ENCODE data around the gene CTBP1.

The CTBP1 gene

GRCh38 chr4:1212546-1213335, 36.2 kb downstream of the CTBP1 start:
- no peak for FAIRE-seq
- TF ChIP-seq PAX5 (IDR thresholded peaks at IDR 0.05; ENCODE audit: insufficient read depth, low read length, severe bottlenecking), result no peak
- no peak for TF ChIP-seq POU2F2 (IDR thresholded peaks at IDR 0.05; ENCODE audit: low read depth, low read length)
- no peak for TF ChIP-seq POLR2A (IDR thresholded peaks at IDR 0.05; ENCODE audit: low read depth, low read length)
- TF ChIP-seq POLR2AphosphoS5 (IDR thresholded peaks at IDR 0.05; ENCODE audit: low read depth, low read length), result no peak
- no peak for TF ChIP-seq SPI1 (IDR thresholded peaks at IDR 0.05; ENCODE audit: low read depth, low read length)
- TF ChIP-seq TAF1 (IDR thresholded peaks at IDR 0.05; ENCODE audit: low read depth, low read length), result no peak
- DNase-seq (ENCODE audit: insufficient read length, low spot score), result no peak

GRCh38 chr4:1211891-1212545, 36.9 kb downstream of the CTBP1 start:
- DNase-seq (ENCODE audit: insufficient read length, low spot score), result no peak

GRCh38 chr4:1211371-1211770, 37.6 kb downstream of the CTBP1 start:
- DNase-seq (ENCODE audit: insufficient read length, low spot score) (no peak), FAIRE-seq (no peak)
- TF ChIP-seq POLR2AphosphoS5 (IDR thresholded peaks at IDR 0.05; ENCODE audit: low read depth, low read length) (no peak), SPI1 (IDR thresholded peaks at IDR 0.05; ENCODE audit: low read depth, low read length) (no peak), TAF1 (IDR thresholded peaks at IDR 0.05; ENCODE audit: low read depth, low read length) (no peak), PAX5 (IDR thresholded peaks at IDR 0.05; ENCODE audit: insufficient read depth, low read length, severe bottlenecking) (no peak), POU2F2 (IDR thresholded peaks at IDR 0.05; ENCODE audit: low read depth, low read length) (no peak), POLR2A (IDR thresholded peaks at IDR 0.05; ENCODE audit: low read depth, low read length) (no peak)

More at GRCh38 chr4:1211891-1212545, 36.9 kb downstream of the CTBP1 start:
- FAIRE-seq, result no peak
- 0 out of 2 replicates have a peak, but pooled peaks have one; percentile 29 for TF ChIP-seq POLR2A (IDR thresholded peaks at IDR 0.05; ENCODE audit: low read depth, low read length)
- TF ChIP-seq POU2F2 (IDR thresholded peaks at IDR 0.05; ENCODE audit: low read depth, low read length), result no peak
- no peak for TF ChIP-seq POLR2AphosphoS5 (IDR thresholded peaks at IDR 0.05; ENCODE audit: low read depth, low read length)
- no peak for TF ChIP-seq SPI1 (IDR thresholded peaks at IDR 0.05; ENCODE audit: low read depth, low read length)
- TF ChIP-seq TAF1 (IDR thresholded peaks at IDR 0.05; ENCODE audit: low read depth, low read length), result no peak
- no peak for TF ChIP-seq PAX5 (IDR thresholded peaks at IDR 0.05; ENCODE audit: insufficient read depth, low read length, severe bottlenecking)

- no peak for TF ChIP-seq SPI1 (IDR thresholded peaks at IDR 0.05; ENCODE audit: low read depth, low read length)
- TF ChIP-seq TAF1 (IDR thresholded peaks at IDR 0.05; ENCODE audit: low read depth, low read length), result no peak
- TF ChIP-seq POU2F2 (IDR thresholded peaks at IDR 0.05; ENCODE audit: low read depth, low read length), result no peak
- no peak for TF ChIP-seq POLR2AphosphoS5 (IDR thresholded peaks at IDR 0.05; ENCODE audit: low read depth, low read length)
- no peak for TF ChIP-seq POLR2A (IDR thresholded peaks at IDR 0.05; ENCODE audit: low read depth, low read length)
- TF ChIP-seq PAX5 (IDR thresholded peaks at IDR 0.05; ENCODE audit: insufficient read depth, low read length, severe bottlenecking), result no peak
- DNase-seq (ENCODE audit: insufficient read length, low spot score) (no peak), FAIRE-seq (no peak)
Observed at GRCh38 chr4:1210971-1211370, 38.0 kb downstream of the CTBP1 start.

- no peak for DNase-seq (ENCODE audit: insufficient read length, low spot score)
- TF ChIP-seq SPI1 (IDR thresholded peaks at IDR 0.05; ENCODE audit: low read depth, low read length) (no peak), TAF1 (IDR thresholded peaks at IDR 0.05; ENCODE audit: low read depth, low read length) (no peak), PAX5 (IDR thresholded peaks at IDR 0.05; ENCODE audit: insufficient read depth, low read length, severe bottlenecking) (no peak), POLR2AphosphoS5 (IDR thresholded peaks at IDR 0.05; ENCODE audit: low read depth, low read length) (no peak), POLR2A (IDR thresholded peaks at IDR 0.05; ENCODE audit: low read depth, low read length) (no peak), POU2F2 (IDR thresholded peaks at IDR 0.05; ENCODE audit: low read depth, low read length) (no peak)
- no peak for FAIRE-seq
Observed at GRCh38 chr4:1210241-1210841, 38.6 kb downstream of the CTBP1 start.

GRCh38 chr4:1209821-1210220, 39.1 kb downstream of the CTBP1 start:
- DNase-seq (ENCODE audit: insufficient read length, low spot score), result no peak
- TF ChIP-seq POLR2AphosphoS5 (IDR thresholded peaks at IDR 0.05; ENCODE audit: low read depth, low read length) (no peak), TAF1 (IDR thresholded peaks at IDR 0.05; ENCODE audit: low read depth, low read length) (no peak), POU2F2 (IDR thresholded peaks at IDR 0.05; ENCODE audit: low read depth, low read length) (no peak), POLR2A (IDR thresholded peaks at IDR 0.05; ENCODE audit: low read depth, low read length) (no peak), SPI1 (IDR thresholded peaks at IDR 0.05; ENCODE audit: low read depth, low read length) (no peak), PAX5 (IDR thresholded peaks at IDR 0.05; ENCODE audit: insufficient read depth, low read length, severe bottlenecking) (no peak)
- FAIRE-seq, result no peak

GRCh38 chr4:1208970-1209704, 39.8 kb downstream of the CTBP1 start:
- no peak for TF ChIP-seq POLR2A (IDR thresholded peaks at IDR 0.05; ENCODE audit: low read depth, low read length)
- no peak for TF ChIP-seq POLR2AphosphoS5 (IDR thresholded peaks at IDR 0.05; ENCODE audit: low read depth, low read length)
- TF ChIP-seq TAF1 (IDR thresholded peaks at IDR 0.05; ENCODE audit: low read depth, low read length), result no peak
- TF ChIP-seq POU2F2 (IDR thresholded peaks at IDR 0.05; ENCODE audit: low read depth, low read length), result no peak
- TF ChIP-seq PAX5 (IDR thresholded peaks at IDR 0.05; ENCODE audit: insufficient read depth, low read length, severe bottlenecking), result no peak
- no peak for TF ChIP-seq SPI1 (IDR thresholded peaks at IDR 0.05; ENCODE audit: low read depth, low read length)
- DNase-seq (ENCODE audit: insufficient read length, low spot score), result no peak
- no peak for FAIRE-seq

GRCh38 chr4:1208266-1208961, 40.5 kb downstream of the CTBP1 start:
- DNase-seq (ENCODE audit: insufficient read length, low spot score) (no peak), FAIRE-seq (no peak)
- no peak for TF ChIP-seq TAF1 (IDR thresholded peaks at IDR 0.05; ENCODE audit: low read depth, low read length)

Data from GM12891 (cell line).